Sigmoid colon (tissue), 7 donors: ENCODE measurements around the gene GPHA2. TPM values are rescaled to one million over a fixed set of nuclear protein-coding genes. Genes with fewer than 3 reads are reported as not detected.

ENCODE experiments used
- DNase-seq: peaks from one replicate; pipeline ENCODE4 v3.0.0-alpha.2; 2019
- H3K27ac ChIP-seq, 4 donors: fragments of 200-600 bp; sonication (generic); one replicate each; pipeline ENCODE4 v1.5.1; 2016 to 2019; ENCODE audit warnings: mild to moderate bottlenecking in 1 of 4
- H3K27me3 ChIP-seq, 3 donors: fragments of 200-600 bp; sonication (generic); one replicate each; pipeline ENCODE4 v1.5.1; 2019; ENCODE audit warnings: mild to moderate bottlenecking in 1 of 3
- H3K36me3 ChIP-seq, 4 donors: fragments of 200-600 bp; sonication (generic); one replicate each; pipeline ENCODE4 v1.5.1; 2016 to 2019
- H3K4me1 ChIP-seq, 4 donors: fragments of 200-600 bp; sonication (generic); one replicate each; pipeline ENCODE4 v1.5.1; 2017 to 2019
- H3K4me3 ChIP-seq, 4 donors: fragments of 200-600 bp; sonication (generic); one replicate each; pipeline ENCODE4 v1.5.1; 2017 to 2019; ENCODE audit warnings: mild to moderate bottlenecking in 2 of 4, moderate library complexity in 1 of 4
- H3K9me3 ChIP-seq, 4 donors: fragments of 200-600 bp in 3 of 4; sonication (generic) in 3 of 4; one replicate each; pipeline versions ENCODE4 v1.5.1 to v1.6.1; 2013 to 2019
- EP300 ChIP-seq, 4 donors: sonication (generic); formaldehyde crosslinking; IDR thresholded peaks; one replicate each; pipeline ENCODE4 v1.6.1; 2017; ENCODE audit warnings: antibody characterized with exemption in 4 of 4
- POLR2A ChIP-seq, 2 donors: fragments of 450-650 bp; IDR thresholded peaks; one replicate each; pipeline ENCODE4 v1.6.1; 2016; ENCODE audit warnings: antibody characterized with exemption in 2 of 2, mild to moderate bottlenecking in 2 of 2, moderate library complexity in 2 of 2
- POLR2AphosphoS5 ChIP-seq, 4 donors: sonication (generic); formaldehyde crosslinking; IDR thresholded peaks; one replicate each; pipeline ENCODE4 v1.6.1; 2017; ENCODE audit warnings: antibody characterized with exemption in 4 of 4
- WGBS, 2 donors: extraction: QIAGEN DNeasy Blood & Tissue Kit; methylation state at CpG; one replicate each; pipeline ENCODE4 v1.1.7; 2013; 5-methylcytosine and 5-hydroxymethylcytosine counted together
- intact Hi-C: fragments of 100-400 bp; cut with DNase I; formaldehyde crosslinking; loops from one replicate; pipeline ENCODE4 v1.15.1; 2023
- polyA plus RNA-seq, 3 donors: library from polyadenylated mRNA; stranded (reverse); fragments of 200-250 nt; gene quantifications; one replicate each; pipeline ENCODE4 v1.2.3, GENCODE V29; 2013
- total RNA-seq, 4 donors: library from RNA; depleted of rRNA; stranded (reverse); fragments of >200 nt; gene quantifications; one replicate each; pipeline ENCODE4 v1.1.0, GENCODE V29; 2016
- TF ChIP-seq, protein P1 (sequence below), 4 experiments: fragments of 450-650 bp in 3 of 4; fragments of 200-600 bp in 1 of 4; IDR thresholded peaks; one replicate each; pipeline ENCODE4 v1.5.1; 2016 to 2019; ENCODE audit warnings: antibody characterized with exemption in 4 of 4, mild to moderate bottlenecking in 3 of 4, moderate library complexity in 2 of 4
- donor health status: healthy with polysubstance abuse.
- donor health status: Bipolar disorder and iron deficiency.
- donor health status: healthy.

GPHA2 gene
- total and polyA plus RNA-seq, 7 donors, result 0.47 to 2.9 TPM; not detected in 5

DNA sequence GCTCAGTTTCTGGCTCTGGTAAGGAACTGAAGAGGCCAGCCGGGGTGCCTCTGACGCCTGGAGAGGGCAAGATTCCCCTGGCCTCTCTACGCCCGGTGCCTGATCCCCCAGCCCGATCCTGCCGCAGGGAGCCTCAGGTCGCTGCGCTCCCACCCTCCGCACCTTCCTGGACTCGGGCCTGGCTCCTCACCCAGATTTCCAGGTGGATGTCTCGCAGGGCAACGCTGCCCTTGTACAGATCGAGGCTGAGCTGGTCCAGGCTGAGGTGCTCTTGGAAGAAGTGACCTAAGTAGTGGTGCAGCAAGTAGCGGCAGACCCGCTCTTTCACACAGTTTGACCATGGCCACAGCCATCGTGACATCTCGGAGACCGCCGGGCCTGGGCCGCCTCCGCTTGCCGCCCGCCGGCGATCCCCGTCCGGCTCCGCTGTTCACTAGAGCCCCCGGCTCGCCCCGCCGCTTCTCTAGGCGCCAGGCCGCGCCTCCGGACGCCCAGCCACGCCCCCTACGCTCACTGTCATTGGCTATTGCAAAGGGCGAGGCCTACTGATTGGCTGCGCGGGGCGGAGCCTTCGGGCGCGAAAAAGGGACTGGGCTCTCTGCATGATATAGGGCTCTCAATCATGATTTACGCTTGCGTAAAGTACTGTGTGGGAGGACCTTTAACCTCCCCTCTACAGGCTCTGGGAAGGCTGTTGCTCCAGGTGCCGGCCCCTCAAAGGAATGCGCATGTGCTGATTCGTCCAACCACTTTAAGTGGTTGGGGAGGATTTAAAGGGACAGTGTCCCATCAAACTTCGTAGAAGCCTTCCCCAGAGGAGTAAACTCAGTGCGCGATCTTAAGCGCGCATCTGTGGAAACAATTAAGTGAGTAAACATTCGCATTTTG is 18.7 kb downstream of the GPHA2 start, which contains the start of gene ATG2A:
ATG2A (minus strand) TSS at position 435 of the 888 bp plus-strand sequence; CDS start at position 361, 74 bp downstream.
- H3K27me3 ChIP-seq, result no peaks in the 10 kb centered on the region
- peak within 1 kb of the TSS; percentile 79 to 86 (median 84) for H3K27ac ChIP-seq
- H3K9me3 ChIP-seq, result no peaks in the 10 kb centered on the region
- WGBS, 2 donors, result 0% methylated on average over 57 of the region's 57 CpGs
- peak within 1 kb of the TSS; percentile 65 to 92 (median 88) for H3K4me3 ChIP-seq
- peaks cover 0 to 31% (median 27%) of the 10 kb centered on the region in 4 donors for H3K4me1 ChIP-seq
- peak; percentile 100 for DNase-seq
- TF ChIP-seq POLR2A (IDR thresholded peaks at IDR 0.05) (peak; percentile 85 to 88), POLR2AphosphoS5 (IDR thresholded peaks at IDR 0.05) (peak; percentile 78 to 94 (median 90)), EP300 (IDR thresholded peaks at IDR 0.05) (peak in 1 of 4 donors; percentile 40)
- TF ChIP-seq, protein P1, sequence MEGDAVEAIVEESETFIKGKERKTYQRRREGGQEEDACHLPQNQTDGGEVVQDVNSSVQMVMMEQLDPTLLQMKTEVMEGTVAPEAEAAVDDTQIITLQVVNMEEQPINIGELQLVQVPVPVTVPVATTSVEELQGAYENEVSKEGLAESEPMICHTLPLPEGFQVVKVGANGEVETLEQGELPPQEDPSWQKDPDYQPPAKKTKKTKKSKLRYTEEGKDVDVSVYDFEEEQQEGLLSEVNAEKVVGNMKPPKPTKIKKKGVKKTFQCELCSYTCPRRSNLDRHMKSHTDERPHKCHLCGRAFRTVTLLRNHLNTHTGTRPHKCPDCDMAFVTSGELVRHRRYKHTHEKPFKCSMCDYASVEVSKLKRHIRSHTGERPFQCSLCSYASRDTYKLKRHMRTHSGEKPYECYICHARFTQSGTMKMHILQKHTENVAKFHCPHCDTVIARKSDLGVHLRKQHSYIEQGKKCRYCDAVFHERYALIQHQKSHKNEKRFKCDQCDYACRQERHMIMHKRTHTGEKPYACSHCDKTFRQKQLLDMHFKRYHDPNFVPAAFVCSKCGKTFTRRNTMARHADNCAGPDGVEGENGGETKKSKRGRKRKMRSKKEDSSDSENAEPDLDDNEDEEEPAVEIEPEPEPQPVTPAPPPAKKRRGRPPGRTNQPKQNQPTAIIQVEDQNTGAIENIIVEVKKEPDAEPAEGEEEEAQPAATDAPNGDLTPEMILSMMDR (IDR thresholded peaks at IDR 0.05), result no peak
- intact Hi-C loops, result no loop called here
- H3K36me3 ChIP-seq, result peaks cover 12 to 25% (median 19%) of the 10 kb centered on the region in 4 donors

DNA sequence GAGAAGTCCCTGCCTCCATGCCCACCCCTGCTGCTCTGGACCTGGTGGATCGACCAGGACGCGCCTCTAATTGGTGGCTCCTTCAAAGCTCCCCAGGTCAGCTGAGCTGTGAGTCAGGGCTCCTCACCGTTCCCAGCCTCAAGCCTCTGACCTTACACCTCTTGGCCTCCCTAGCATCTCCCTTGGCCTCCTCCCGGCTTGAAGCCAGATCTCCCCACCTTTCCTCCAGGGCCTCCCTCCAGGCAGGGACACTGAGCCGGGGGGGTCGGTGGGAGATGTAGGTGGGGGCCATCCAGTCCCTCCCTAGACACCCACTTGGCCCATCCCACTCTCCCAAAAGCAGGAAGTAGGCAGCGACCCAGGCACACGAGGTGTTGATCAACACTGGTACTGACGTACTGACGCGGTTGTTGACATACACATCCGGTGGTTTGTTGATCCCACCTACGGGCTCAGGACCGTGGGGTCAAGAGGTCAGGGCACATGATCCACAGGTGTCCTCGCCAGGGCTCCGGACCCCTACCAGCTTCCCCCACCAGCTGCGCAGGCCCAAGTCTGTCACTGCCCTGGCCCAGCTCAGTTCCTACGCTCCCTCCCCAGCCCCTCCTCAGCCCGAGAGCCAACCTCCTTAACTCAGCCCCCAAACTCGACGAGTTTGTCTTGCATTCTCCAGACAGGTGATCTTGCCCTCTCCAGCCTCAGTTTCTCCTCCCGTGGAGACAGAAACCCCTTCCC is 19.5 kb downstream of the GPHA2 start:
- H3K36me3 ChIP-seq, result peaks cover 20 to 34% (median 27%) of the 10 kb centered on the region in 4 donors
- peak overlapping the region; percentile 65 to 92 (median 88) for H3K4me3 ChIP-seq
- no peaks in the 10 kb centered on the region for H3K9me3 ChIP-seq
- WGBS, 2 donors, result 6 to 11% methylated on average over 23 of the region's 23 CpGs
- peak; percentile 82 for DNase-seq
- intact Hi-C loops, result no loop called here
- peak overlapping the region; percentile 79 to 83 (median 82) for H3K27ac ChIP-seq
- no peaks in the 10 kb centered on the region for H3K27me3 ChIP-seq
- peaks cover 0 to 31% (median 27%) of the 10 kb centered on the region in 4 donors for H3K4me1 ChIP-seq
- TF ChIP-seq POLR2A (IDR thresholded peaks at IDR 0.05), result no peak
- TF ChIP-seq POLR2AphosphoS5 (IDR thresholded peaks at IDR 0.05), result peak in 1 of 4 donors; percentile 7

DNA sequence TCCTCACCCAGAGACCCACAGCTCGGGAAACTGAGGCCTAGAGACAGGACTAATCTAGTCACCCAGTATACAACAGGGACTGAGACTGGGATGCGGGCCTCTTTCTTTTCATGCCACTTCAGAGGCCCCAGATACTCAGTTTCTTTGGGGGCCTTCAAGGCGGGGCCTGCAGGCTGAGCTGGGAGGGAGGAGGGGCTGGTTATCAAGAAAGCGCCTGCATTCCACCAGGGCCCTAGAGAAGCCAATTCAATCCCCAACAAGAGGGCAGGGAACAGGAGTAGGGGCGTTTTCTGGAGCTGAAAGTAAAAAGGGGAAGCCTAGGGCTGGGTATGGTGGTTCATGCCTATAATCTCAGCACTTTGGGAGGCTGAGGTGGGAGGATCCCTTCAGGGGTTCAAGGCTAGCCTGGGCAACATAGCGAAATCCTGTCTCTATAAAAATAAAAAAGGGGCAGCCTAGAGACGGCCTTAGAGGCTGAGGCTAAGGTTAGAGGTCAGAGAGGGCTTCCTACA is 20.3 kb downstream of the GPHA2 start:
- TF ChIP-seq POLR2A (IDR thresholded peaks at IDR 0.05), result no peak
- TF ChIP-seq EP300 (IDR thresholded peaks at IDR 0.05), result no peak
- TF ChIP-seq, protein P1 (IDR thresholded peaks at IDR 0.05), result no peak
- TF ChIP-seq POLR2AphosphoS5 (IDR thresholded peaks at IDR 0.05), result no peak
- Histone ChIP-seq H3K4me1 (peaks cover 0 to 31% (median 27%) of the 10 kb centered on the region in 4 donors), H3K27me3 (no peaks in the 10 kb centered on the region), H3K4me3 (peak overlapping the region in 3 of 4 donors; percentile 65 to 90 (median 85)), H3K27ac (peak overlapping the region in 2 of 4 donors; percentile 79 to 83), H3K36me3 (peaks cover 28 to 41% (median 35%) of the 10 kb centered on the region in 4 donors), H3K9me3 (no peaks in the 10 kb centered on the region)
- no peak for DNase-seq
- WGBS, 2 donors, result 84 to 85% methylated on average over 7 of the region's 7 CpGs
- intact Hi-C loops, result no loop called here

DNA sequence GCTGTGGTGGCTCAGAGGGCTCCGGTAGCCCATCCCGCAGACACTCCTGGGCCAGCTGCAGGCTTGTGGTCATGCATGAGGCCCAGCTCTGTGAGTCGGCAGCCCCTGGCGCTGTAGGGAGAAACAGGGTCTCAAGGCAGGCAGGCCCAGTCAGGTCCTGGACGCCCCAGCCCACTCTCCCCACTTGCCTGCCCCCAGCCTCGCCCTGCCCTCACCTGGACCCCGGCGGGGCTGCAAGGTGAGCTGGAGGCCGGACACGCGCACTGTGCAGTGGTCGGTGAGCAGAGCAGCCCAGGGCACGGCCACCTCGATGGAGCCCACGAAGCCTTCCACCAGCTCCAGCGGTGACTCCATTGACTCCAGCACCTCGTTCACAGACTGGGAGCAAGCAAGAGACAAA is 21.6 kb downstream of the GPHA2 start:
- Histone ChIP-seq H3K9me3 (no peaks in the 10 kb centered on the region), H3K4me3 (no peak overlapping the region), H3K27me3 (no peaks in the 10 kb centered on the region), H3K27ac (no peak overlapping the region), H3K36me3 (peaks cover 41 to 54% (median 48%) of the 10 kb centered on the region in 4 donors), H3K4me1 (peaks cover 0 to 31% (median 27%) of the 10 kb centered on the region in 4 donors)
- no peak for DNase-seq
- no peak for TF ChIP-seq EP300 (IDR thresholded peaks at IDR 0.05)
- TF ChIP-seq, protein P1 (IDR thresholded peaks at IDR 0.05), result no peak
- TF ChIP-seq POLR2A (IDR thresholded peaks at IDR 0.05), result no peak
- TF ChIP-seq POLR2AphosphoS5 (IDR thresholded peaks at IDR 0.05), result no peak
- intact Hi-C loops, result no loop called here
- WGBS, 2 donors, result 96% methylated on average over 17 of the region's 17 CpGs
